GM18868 (cell line): Measurements from ENCODE around the gene TUBG2.
"Not testable (repeated sequence)": the region's sequence is repeated elsewhere in the genome, so short reads cannot be mapped to it uniquely, and the experiment has no call there.

Experiments used
- ATAC-seq: cut with Tn5 transposase; IDR thresholded peaks from one replicate; pipeline ENCODE4 v1.9.1; 2021; ENCODE audit warnings: mild to moderate bottlenecking, moderate library complexity; ENCODE audit not compliant: unreplicated experiment

The TUBG2 gene

GRCh38 chr17:42653179-42654124 is 5.6 kb upstream of the TUBG2 start:
- no peak for ATAC-seq

- ATAC-seq: no peak
These were observed 3.6 kb upstream of the TUBG2 start for GRCh38 chr17:42655528-42655927.

- no peak for ATAC-seq
These were observed 1.1 kb upstream of the TUBG2 start for GRCh38 chr17:42657824-42658588.

DNA sequence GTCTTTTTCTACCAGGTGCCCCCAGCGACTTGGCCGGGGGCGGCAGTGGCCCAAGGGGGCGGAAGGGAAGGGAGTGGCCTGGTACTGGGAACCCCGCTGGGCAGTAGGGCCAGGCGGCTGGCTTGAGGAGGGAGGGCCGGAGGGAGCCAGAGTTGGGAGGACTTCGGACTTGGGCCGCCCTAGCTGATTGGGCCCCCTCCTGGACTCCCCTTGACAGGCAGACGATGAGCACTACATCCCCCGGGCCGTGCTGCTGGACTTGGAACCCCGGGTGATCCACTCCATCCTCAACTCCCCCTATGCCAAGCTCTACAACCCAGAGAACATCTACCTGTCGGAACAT is 819 bp downstream of the TUBG2 start:
- ATAC-seq: not testable (repeated sequence)

DNA sequence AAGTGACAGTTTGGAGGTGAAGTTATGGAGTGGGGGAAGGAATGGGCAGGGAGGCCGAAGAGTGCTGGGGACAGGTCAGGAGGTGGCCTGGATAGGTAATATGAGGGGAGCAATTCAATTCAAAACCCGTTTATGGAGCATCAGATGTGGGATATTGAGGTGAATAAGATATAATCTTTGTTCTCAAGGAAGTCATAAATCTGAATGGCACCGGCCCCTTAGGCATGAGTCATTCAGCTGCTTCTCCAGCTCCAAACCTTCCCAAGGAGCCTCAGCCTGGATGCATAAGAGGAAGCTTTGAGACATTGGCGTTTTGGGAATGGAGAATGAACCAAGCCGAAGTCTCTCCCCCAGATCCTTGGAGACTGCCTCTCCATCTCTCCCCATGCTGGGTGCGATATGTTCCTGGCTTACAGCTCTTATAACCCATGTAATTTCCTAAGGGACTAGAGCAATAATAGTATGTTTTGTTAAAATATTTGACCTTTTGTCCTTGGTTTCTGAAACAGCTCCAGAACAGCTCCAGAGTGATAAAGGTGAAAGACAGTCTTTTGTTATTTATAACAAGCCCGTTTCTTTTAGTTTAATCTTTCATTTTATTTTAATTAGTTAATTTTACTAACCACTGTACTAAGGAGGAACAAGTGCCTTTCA is 1.7 kb downstream of the TUBG2 start:
- ATAC-seq: no peak

DNA sequence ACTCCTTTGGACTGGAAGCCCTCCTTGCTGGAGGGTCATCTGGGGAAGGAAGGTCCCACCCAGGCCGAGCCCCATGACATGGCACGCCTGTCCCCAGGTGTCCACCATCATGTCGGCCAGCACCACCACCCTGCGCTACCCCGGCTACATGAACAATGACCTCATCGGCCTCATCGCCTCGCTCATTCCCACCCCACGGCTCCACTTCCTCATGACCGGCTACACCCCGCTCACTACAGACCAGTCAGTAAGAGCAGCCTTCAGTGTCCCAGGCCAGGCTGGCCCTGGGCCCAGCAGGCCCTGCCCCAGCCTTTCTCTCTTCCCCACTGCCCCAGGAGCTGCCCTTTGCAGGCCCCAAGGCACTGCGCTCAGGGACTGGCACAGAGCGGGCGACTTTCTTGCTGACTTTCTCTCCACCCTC is 6.5 kb downstream of the TUBG2 start:
- ATAC-seq: no peak

GRCh38 chr17:42666126-42666525 is 7.0 kb downstream of the TUBG2 start:
- not testable (repeated sequence) for ATAC-seq

GRCh38 chr17:42667088-42667951 is 8.2 kb downstream of the TUBG2 start:
- ATAC-seq: no peak

DNA sequence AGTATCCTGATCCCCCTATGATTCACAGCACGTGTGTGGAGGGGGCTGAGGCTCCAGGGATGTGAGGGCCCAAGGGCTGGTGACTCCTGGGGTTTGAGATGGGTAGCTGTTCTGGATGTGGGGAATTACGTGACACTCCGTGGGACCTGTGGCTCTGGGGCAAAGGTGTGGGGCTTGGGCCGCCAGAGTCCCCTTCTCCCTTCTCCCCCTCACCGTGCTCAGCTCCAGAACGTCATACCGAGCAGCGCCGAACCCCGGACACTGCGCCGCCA is 10.6 kb downstream of the TUBG2 start:
- no peak for ATAC-seq

- no peak for ATAC-seq
These were observed 11.1 kb downstream of the TUBG2 start for GRCh38 chr17:42669977-42670788.

DNA sequence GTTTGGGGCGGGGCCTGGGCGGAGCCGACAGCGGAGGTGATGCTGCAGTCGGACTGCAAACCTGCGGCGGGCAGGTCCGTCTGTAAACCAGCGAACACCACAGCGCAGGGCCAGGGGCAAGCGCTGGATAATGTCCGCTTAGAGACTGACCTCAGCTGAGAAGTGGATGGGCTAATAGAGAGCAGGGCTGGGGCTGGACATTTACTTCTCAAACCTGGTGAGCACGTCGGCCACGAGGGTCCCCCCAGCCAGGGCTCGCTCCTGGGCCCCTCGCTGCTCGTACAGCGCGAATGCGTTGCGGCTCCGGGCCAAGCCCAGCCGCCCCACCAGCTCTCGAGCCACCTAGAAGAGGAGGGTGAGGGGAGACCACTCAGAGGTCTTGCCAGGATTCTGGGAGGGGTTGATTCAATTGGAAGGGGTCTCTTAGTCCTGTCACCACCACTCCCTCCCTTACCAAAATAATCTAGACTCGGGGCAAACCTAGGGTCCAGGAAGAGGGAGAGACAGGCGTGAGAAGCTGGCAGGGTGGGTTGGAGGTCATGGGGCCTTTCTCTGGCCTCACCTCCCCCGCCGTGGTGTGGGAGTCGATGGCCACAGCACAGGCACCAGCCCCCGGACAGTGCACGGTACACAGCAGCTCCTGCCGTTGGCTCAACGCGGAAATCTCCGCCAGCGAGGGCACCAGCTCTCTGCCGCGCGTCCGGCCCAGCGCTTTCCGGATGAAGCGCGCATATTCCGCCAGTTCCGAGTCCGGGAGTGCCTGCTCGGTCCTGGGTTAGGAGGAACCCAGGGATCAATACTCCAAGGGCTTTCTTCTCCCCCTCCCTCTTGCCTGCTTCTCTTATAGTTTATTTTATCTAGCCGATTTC is 11.9 kb downstream of the TUBG2 start:
- ATAC-seq: no peak

- no peak for ATAC-seq
These were observed 13.0 kb downstream of the TUBG2 start for GRCh38 chr17:42672038-42672437.

- ATAC-seq: no peak
These were observed 14.3 kb downstream of the TUBG2 start for GRCh38 chr17:42673266-42673884.

DNA sequence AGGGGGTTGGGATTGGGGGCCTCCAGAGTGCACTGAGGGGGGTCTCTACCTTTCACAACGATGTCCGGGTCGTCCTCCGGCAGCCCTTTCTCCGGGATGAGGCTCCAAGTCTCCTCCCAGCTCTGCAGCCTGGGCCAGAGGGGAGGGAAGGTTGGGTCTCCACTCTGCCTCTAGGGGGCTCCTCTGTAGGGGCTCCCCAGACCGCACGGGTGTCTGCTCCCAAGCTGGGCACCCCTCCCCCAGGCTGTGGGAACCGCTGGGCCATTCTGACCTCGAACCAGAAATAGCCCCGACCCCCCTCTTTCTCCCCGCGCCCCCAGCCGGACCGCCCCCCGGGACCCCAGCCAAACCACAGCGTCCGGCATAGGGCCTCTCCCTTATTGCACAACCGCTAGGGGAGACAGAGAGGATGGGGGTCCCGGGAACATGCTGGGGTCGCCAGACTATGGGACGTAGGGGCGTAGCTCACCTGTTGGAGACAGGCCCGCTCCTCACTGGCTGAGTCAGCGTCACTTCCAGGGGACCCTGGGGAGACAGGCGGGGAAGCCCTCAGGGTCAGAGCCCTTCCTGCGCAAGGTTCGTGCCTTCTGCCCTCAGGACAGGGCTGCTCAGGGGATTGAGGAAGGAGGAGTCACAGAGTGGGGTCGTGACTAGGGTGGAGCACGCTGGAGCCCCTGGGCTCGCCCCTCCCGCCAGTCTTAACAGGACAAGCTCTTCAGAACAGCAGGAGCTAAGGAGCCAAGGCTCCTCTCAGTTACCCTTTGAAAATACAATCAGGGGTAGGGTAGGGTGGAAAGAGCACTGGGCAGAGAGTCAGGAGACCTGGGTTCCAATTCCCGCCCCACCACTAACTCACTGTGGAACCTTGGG is 15.0 kb downstream of the TUBG2 start:
- no peak for ATAC-seq

DNA sequence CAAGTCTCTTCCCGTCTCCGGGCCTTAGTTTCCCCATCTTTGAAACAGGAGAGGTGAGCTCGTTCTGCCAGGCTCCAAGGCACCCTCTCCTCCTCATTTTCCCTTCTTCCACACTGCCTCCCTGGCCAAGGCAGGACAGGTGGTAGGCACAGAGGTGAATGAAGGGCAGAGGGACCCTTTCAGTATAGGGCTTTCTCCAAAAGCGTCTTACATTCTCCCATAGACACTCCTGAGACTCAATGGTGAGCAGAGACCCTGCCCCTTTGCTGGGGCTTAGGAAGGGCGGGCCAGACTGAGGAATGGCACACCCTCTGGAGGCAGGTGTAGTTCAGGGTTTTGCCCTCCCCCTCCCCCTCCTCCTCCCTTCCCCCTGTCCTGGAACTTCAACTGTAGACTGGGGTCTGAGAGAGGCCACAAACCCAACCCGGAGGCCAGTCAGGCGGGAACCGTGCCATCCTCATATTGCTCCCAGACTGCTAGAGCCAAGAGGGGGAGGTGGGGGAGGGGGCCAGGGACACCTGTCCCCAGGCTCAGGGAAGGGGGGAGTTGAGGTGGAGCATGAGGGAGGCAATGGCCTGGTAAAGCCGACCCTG is 15.8 kb downstream of the TUBG2 start:
- ATAC-seq: no peak

GRCh38 chr17:42675348-42675964 is 16.4 kb downstream of the TUBG2 start:
- no peak for ATAC-seq

GRCh38 chr17:42675965-42676423 is 16.9 kb downstream of the TUBG2 start:
- no peak for ATAC-seq
